ENCODE results near the gene ROBO1. TPM values are rescaled to one million over a fixed set of nuclear protein-coding genes. Genes with fewer than 3 reads are reported as not detected.
A peak's percentile ranks its signal among the peaks of the same experiment; 100 is the strongest.

Gene ROBO1
- total and polyA plus RNA-seq, 2 of the 13 experiments (the other 11 are each of a cell fraction or from before 2014, with no cell fraction given): 52.2 to 71.0 TPM

DNA sequence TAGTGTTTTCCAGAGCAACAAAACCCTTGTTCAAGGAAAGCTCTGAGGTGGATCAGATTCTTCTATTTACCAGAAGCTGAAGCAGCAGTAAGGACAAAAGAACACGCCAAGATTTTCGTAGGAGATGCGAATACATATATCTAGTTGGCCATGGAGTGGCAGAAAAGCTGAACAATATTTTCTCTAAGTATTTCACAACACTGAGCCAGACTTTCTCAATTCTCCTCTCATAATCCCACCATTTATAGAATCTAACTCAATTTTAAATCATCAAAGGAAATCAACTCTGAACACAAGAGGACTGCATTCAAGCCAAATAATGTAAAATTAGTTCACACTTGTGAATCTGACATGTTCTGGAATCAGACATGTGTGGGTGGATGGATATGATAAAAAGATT is 775.0 kb downstream of the ROBO1 start (continued):
- peak; percentile 82 for TF ChIP-seq CEBPG (CRISPR knock-in tag; IDR thresholded peaks at IDR 0.05)
- no peak for TF ChIP-seq ZC3H13 (CRISPR knock-in tag; IDR thresholded peaks at IDR 0.05)

DNA sequence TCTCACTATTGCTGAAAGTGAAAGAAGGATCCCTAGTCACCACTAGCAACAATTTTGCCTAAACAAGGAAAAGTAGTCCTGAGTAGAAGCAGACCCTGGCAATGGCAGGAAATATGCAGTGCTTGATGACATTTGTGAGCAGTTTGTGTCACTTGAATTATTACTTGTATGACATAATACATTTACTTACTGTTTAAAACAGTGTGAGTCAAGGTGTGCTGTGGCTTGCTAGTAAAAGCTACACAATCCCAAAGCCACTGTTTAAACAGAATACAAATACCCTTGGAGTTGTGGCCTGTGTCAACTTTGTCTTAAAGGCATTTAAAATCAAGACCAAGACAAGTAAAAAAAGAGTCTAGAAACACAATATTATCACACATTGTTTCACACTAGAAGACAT is 775.4 kb downstream of the ROBO1 start:
- peak; percentile 23 for DNase-seq (ENCODE audit: low spot score)
- TF ChIP-seq HOXA5 (CRISPR knock-in tag; IDR thresholded peaks at IDR 0.05) (no peak), PCBP1 (IDR thresholded peaks at IDR 0.05; ENCODE audit: borderline replicate concordance, low read depth, low read length) (no peak), ZC3H4 (CRISPR knock-in tag; IDR thresholded peaks at IDR 0.05; ENCODE audit: borderline replicate concordance) (no peak), DNMT3B (CRISPR knock-in tag; conservative IDR thresholded peaks at IDR 0.05) (no peak), HNRNPLL (IDR thresholded peaks at IDR 0.05; ENCODE audit: low read depth, low read length, poor library complexity, severe bottlenecking) (no peak), FOXM1 (CRISPR knock-in tag; IDR thresholded peaks at IDR 0.05) (no peak), RELA (CRISPR knock-in tag; IDR thresholded peaks at IDR 0.05) (no peak), MBNL3 (CRISPR knock-in tag; conservative IDR thresholded peaks at IDR 0.05) (no peak), GPN1 (CRISPR knock-in tag; IDR thresholded peaks at IDR 0.05; ENCODE audit: borderline replicate concordance) (no peak), SATB2 (CRISPR knock-in tag; IDR thresholded peaks at IDR 0.05) (no peak), ZNF451 (CRISPR knock-in tag; IDR thresholded peaks at IDR 0.05) (no peak), MXI1 (IDR thresholded peaks at IDR 0.05; ENCODE audit: borderline replicate concordance, low read depth, low read length) (no peak), PHF5A (CRISPR knock-in tag; IDR thresholded peaks at IDR 0.05; ENCODE audit: low read depth, unreplicated experiment) (no peak), EP300 (IDR thresholded peaks at IDR 0.05; ENCODE audit: low read depth in 2 of 2, low read length in 2 of 2) (peak in 1 of 2 experiments; percentile 39; a peak in 1 of 4 replicates), EP300 (CRISPR knock-in tag; IDR thresholded peaks at IDR 0.05; ENCODE audit: borderline replicate concordance) (no peak), SSRP1 (CRISPR knock-in tag; IDR thresholded peaks at IDR 0.05) (no peak), PAF1 (CRISPR knock-in tag; IDR thresholded peaks at IDR 0.05) (no peak), TBP (CRISPR knock-in tag; IDR thresholded peaks at IDR 0.05) (no peak), HCFC1 (IDR thresholded peaks at IDR 0.05; ENCODE audit: low read depth, low read length) (no peak)
- TF ChIP-seq, protein P1, sequence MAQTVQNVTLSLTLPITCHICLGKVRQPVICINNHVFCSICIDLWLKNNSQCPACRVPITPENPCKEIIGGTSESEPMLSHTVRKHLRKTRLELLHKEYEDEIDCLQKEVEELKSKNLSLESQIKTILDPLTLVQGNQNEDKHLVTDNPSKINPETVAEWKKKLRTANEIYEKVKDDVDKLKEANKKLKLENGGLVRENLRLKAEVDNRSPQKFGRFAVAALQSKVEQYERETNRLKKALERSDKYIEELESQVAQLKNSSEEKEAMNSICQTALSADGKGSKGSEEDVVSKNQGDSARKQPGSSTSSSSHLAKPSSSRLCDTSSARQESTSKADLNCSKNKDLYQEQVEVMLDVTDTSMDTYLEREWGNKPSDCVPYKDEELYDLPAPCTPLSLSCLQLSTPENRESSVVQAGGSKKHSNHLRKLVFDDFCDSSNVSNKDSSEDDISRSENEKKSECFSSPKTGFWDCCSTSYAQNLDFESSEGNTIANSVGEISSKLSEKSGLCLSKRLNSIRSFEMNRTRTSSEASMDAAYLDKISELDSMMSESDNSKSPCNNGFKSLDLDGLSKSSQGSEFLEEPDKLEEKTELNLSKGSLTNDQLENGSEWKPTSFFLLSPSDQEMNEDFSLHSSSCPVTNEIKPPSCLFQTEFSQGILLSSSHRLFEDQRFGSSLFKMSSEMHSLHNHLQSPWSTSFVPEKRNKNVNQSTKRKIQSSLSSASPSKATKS (CRISPR knock-in tag; IDR thresholded peaks at IDR 0.05): no peak
- TF ChIP-seq, protein P2, sequence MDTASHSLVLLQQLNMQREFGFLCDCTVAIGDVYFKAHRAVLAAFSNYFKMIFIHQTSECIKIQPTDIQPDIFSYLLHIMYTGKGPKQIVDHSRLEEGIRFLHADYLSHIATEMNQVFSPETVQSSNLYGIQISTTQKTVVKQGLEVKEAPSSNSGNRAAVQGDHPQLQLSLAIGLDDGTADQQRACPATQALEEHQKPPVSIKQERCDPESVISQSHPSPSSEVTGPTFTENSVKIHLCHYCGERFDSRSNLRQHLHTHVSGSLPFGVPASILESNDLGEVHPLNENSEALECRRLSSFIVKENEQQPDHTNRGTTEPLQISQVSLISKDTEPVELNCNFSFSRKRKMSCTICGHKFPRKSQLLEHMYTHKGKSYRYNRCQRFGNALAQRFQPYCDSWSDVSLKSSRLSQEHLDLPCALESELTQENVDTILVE (CRISPR knock-in tag; IDR thresholded peaks at IDR 0.05): no peak
- TF ChIP-seq, protein P3, sequence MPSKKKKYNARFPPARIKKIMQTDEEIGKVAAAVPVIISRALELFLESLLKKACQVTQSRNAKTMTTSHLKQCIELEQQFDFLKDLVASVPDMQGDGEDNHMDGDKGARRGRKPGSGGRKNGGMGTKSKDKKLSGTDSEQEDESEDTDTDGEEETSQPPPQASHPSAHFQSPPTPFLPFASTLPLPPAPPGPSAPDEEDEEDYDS (CRISPR knock-in tag; IDR thresholded peaks at IDR 0.05): 0 out of 2 replicates have a peak, but pooled peaks have one; percentile 26

More for the DNA sequence above, 775.4 kb downstream of the ROBO1 start:
- Histone ChIP-seq H3K4me2 (ENCODE audit: low read depth, low read length) (peak overlapping the region; percentile 68), H4K20me1 (ENCODE audit: insufficient read depth, low read length) (no peaks in the 10 kb centered on the region), H2AFZ (ENCODE audit: low read length) (no peak overlapping the region), H3K36me3 (replicated peaks in 1 of 2; ENCODE audit: control insufficient read depth in 1 of 2, insufficient read depth in 2 of 2, low read length in 2 of 2) (no peaks in the 10 kb centered on the region), H3K79me2 (ENCODE audit: insufficient read depth, low read length) (peaks cover 98% of the 10 kb centered on the region), H3K4me1 (ENCODE audit: insufficient read depth, low read length) (peaks cover 85% of the 10 kb centered on the region), H3K4me3 (replicated peaks in 1 of 3; ENCODE audit: insufficient read depth in 1 of 3, low read depth in 2 of 3, low read length in 3 of 3) (no peak overlapping the region; a peak in 1 of 6 replicates), H3K9me3 (ENCODE audit: low read length) (no peaks in the 10 kb centered on the region), H3K27ac (ENCODE audit: extremely low read length, insufficient read depth, low read length) (peak overlapping the region; percentile 82), H3K27me3 (ENCODE audit: control insufficient read depth in 1 of 2, insufficient read depth in 2 of 2, low read length in 2 of 2) (no peaks in the 10 kb centered on the region), H3K9ac (ENCODE audit: insufficient read depth, low read depth, low read length) (peak overlapping the region; percentile 43)
- BruUV-seq (replicated peaks): no TSS peak
- POLR2A ChIA-PET: interaction anchor here (1.1 to 2.2 kb wide), 3 partner anchors 21 to 74 kb away, joined by 3 to 8 read pairs (median 6); no protein-coding TSS in a partner anchor
- intact Hi-C loops (cut with micrococcal nuclease; ENCODE audit: unreplicated experiment) (loop anchor here (5.0 to 10.0 kb wide), 2 partner anchors 160 to 258 kb away; no protein-coding TSS in a partner anchor), in situ Hi-C loops (cut with HindIII; ENCODE audit: extremely low pct_ligation_motif_present, low pct_unique_long_range_greater_than_20kb) (no loop called here)
- FAIRE-seq (no peak), ATAC-seq (no peak)
- CTCF ChIA-PET (ENCODE audit: low intra/inter-chr PET ratio, low total read pairs): no interaction called here
